ENCODE measurements around the gene MRFAP1.

DNA sequence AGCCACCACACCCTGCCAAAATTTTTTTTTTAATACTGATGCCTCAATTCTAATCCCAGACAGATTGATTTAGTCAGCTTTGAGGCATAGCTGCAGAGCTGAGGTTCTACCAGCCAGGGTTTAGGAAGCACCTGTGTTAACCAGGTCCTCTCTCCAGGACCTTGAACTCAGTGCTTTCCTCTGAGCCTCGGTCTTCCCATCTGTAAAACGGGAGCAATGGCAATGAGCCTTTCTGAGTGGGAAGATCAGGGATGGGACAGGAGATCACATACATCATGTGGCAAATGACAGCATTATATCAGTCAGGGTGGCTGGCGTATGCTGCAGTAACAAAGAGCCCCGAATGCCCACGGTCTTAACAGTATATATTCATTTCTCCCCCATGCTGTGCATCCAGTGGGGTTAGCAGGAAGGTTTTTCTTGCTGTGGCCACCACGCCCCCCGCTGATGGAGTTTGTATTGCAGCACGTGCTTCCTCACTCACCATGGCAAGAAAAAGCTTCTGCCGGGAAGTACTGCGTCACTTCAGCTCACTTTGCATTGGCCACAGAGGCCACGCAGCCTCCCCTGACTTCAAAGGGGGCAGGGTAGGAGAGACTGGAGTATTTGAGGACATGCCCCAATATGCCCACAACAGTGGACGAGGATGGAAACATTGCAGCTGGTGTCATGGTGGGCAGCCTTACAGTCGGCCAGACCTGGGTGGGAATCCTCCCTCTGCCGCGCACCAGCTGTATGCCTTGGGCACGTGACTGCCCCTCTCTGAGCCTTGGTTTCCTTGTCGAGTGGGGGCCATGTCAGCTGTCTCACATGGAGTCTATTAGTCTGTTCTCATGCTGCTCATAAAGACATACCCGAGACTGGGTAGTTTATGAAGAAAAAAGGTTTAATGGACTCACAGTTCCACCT, 24.1 kb upstream of the MRFAP1 start:
- no peak for TF ChIP-seq POLR2A (IDR thresholded peaks at IDR 0.05)
- TF ChIP-seq, protein P1, sequence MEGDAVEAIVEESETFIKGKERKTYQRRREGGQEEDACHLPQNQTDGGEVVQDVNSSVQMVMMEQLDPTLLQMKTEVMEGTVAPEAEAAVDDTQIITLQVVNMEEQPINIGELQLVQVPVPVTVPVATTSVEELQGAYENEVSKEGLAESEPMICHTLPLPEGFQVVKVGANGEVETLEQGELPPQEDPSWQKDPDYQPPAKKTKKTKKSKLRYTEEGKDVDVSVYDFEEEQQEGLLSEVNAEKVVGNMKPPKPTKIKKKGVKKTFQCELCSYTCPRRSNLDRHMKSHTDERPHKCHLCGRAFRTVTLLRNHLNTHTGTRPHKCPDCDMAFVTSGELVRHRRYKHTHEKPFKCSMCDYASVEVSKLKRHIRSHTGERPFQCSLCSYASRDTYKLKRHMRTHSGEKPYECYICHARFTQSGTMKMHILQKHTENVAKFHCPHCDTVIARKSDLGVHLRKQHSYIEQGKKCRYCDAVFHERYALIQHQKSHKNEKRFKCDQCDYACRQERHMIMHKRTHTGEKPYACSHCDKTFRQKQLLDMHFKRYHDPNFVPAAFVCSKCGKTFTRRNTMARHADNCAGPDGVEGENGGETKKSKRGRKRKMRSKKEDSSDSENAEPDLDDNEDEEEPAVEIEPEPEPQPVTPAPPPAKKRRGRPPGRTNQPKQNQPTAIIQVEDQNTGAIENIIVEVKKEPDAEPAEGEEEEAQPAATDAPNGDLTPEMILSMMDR (IDR thresholded peaks at IDR 0.05) = no peak
